Liver (tissue), 9 donors: ENCODE measurements around the gene SMIM23. TPM values are rescaled to one million over a fixed set of nuclear protein-coding genes. Genes with fewer than 3 reads are reported as not detected.

Source experiments
- DNase-seq: peaks from one replicate; pipeline ENCODE4 v3.0.0-alpha.2; 2017; ENCODE audit warnings: low spot score
- H3K27ac ChIP-seq, 2 donors: one replicate each; pipeline ENCODE4 v1.7.0; 2013; ENCODE audit warnings: inconsistent platforms in 2 of 2, low read length in 2 of 2, control low read depth in 1 of 2, low read depth in 1 of 2, mild to moderate bottlenecking in 1 of 2
- H3K27me3 ChIP-seq, 4 donors: one replicate each; pipeline versions ENCODE4 v1.6.1 to v1.7.0; 2013; ENCODE audit warnings: low read length in 3 of 4, inconsistent platforms in 1 of 4, mild to moderate bottlenecking in 1 of 4, moderate library complexity in 1 of 4; ENCODE audit not compliant: control insufficient read depth in 4 of 4, insufficient read depth in 4 of 4
- H3K36me3 ChIP-seq, 4 donors: one replicate each; pipeline versions ENCODE4 v1.6.1 to v1.7.0; 2013; ENCODE audit warnings: low read length in 3 of 4, mild to moderate bottlenecking in 3 of 4, low read depth in 1 of 4, moderate library complexity in 1 of 4; ENCODE audit not compliant: control insufficient read depth in 4 of 4, insufficient read depth in 3 of 4
- H3K4me1 ChIP-seq, 4 donors: one replicate each; pipeline versions ENCODE4 v1.6.1 to v1.7.0; 2013; ENCODE audit warnings: low read length in 3 of 4, mild to moderate bottlenecking in 3 of 4, moderate library complexity in 1 of 4; ENCODE audit not compliant: control insufficient read depth in 4 of 4, insufficient read depth in 4 of 4
- H3K4me3 ChIP-seq, 3 donors: one replicate each; pipeline versions ENCODE4 v1.6.1 to v1.7.0; 2013; ENCODE audit warnings: low read length in 3 of 3, control low read depth in 1 of 3, low read depth in 1 of 3, mild to moderate bottlenecking in 1 of 3
- H3K9ac ChIP-seq, 2 donors: one replicate each; pipeline ENCODE4 v1.7.0; 2013; ENCODE audit warnings: low read length in 2 of 2, mild to moderate bottlenecking in 2 of 2, moderate library complexity in 2 of 2, control low read depth in 1 of 2, low read depth in 1 of 2
- H3K9me3 ChIP-seq, 4 donors: one replicate each; pipeline versions ENCODE4 v1.6.1 to v1.7.0; 2013; ENCODE audit warnings: low read length in 3 of 4; ENCODE audit not compliant: control insufficient read depth in 4 of 4
- ATF3 ChIP-seq: IDR thresholded peaks from 2 replicates; pipeline ENCODE4 v1.6.1; 2016; ENCODE audit warnings: antibody characterized with exemption
- EGR1 ChIP-seq, 2 donors: IDR thresholded peaks; 2 replicates each; pipeline ENCODE4 v1.6.1; 2016 to 2018; ENCODE audit warnings: antibody characterized with exemption in 2 of 2, low read depth in 2 of 2
- FOXA1 ChIP-seq: IDR thresholded peaks from 2 replicates; pipeline ENCODE4 v1.6.1; 2016; ENCODE audit warnings: antibody characterized with exemption
- FOXA2 ChIP-seq: IDR thresholded peaks from 2 replicates; pipeline ENCODE4 v1.6.1; 2016; ENCODE audit warnings: antibody characterized with exemption
- GABPA ChIP-seq, 2 donors: IDR thresholded peaks in 1 of 2; conservative IDR thresholded peaks in 1 of 2; 2 replicates each; pipeline ENCODE4 v1.6.1; 2016; ENCODE audit warnings: antibody characterized with exemption in 2 of 2, mild to moderate bottlenecking in 1 of 2, moderate library complexity in 1 of 2
- HNF4A ChIP-seq, 2 donors: conservative IDR thresholded peaks; 2 replicates each; pipeline ENCODE4 v1.6.1; 2016; ENCODE audit warnings: antibody characterized with exemption in 2 of 2, mild to moderate bottlenecking in 2 of 2
- HNF4G ChIP-seq: IDR thresholded peaks from 2 replicates; pipeline ENCODE4 v1.6.1; 2016; ENCODE audit warnings: antibody characterized with exemption
- JUND ChIP-seq, 2 donors: IDR thresholded peaks; 2 replicates each; pipeline ENCODE4 v1.6.1; 2016; ENCODE audit warnings: antibody characterized with exemption in 2 of 2
- MAX ChIP-seq: IDR thresholded peaks from 2 replicates; pipeline ENCODE4 v1.6.1; 2016; ENCODE audit warnings: antibody characterized with exemption
- NR2F2 ChIP-seq: IDR thresholded peaks from 2 replicates; pipeline ENCODE4 v1.6.1; 2016; ENCODE audit warnings: antibody characterized with exemption
- RAD21 ChIP-seq, 2 donors: IDR thresholded peaks; 2 replicates each; pipeline ENCODE4 v1.6.1; 2016; ENCODE audit warnings: antibody characterized with exemption in 2 of 2, mild to moderate bottlenecking in 2 of 2
- RXRA ChIP-seq, 2 donors: IDR thresholded peaks; 2 replicates each; pipeline ENCODE4 v1.6.1; 2017 to 2018; ENCODE audit warnings: antibody characterized with exemption in 2 of 2, mild to moderate bottlenecking in 1 of 2
- SP1 ChIP-seq: IDR thresholded peaks from 2 replicates; pipeline ENCODE4 v1.6.1; 2018; ENCODE audit warnings: antibody characterized with exemption, mild to moderate bottlenecking
- TAF1 ChIP-seq: conservative IDR thresholded peaks from 2 replicates; pipeline ENCODE4 v1.6.1; 2016; ENCODE audit warnings: antibody characterized with exemption, mild to moderate bottlenecking
- YY1 ChIP-seq: IDR thresholded peaks from 2 replicates; pipeline ENCODE4 v1.6.1; 2016; ENCODE audit warnings: antibody characterized with exemption, mild to moderate bottlenecking
- ZBTB33 ChIP-seq: IDR thresholded peaks from 2 replicates; pipeline ENCODE4 v1.6.1; 2016; ENCODE audit warnings: antibody characterized with exemption
- WGBS: extraction: QIAGEN DNeasy Blood & Tissue Kit; methylation state at CpG from one replicate; pipeline ENCODE4 v1.1.7; 2013; 5-methylcytosine and 5-hydroxymethylcytosine counted together
- polyA plus RNA-seq, 2 donors: library from polyadenylated mRNA; stranded (reverse) in 1 of 2; unstranded in 1 of 2; fragments of 200-250 nt in 1 of 2; fragments of >200 nt in 1 of 2; fragmentation: Nextera tagmentation in 1 of 2; extraction: Ambion mirVana in 1 of 2; gene quantifications; one replicate each; pipeline versions ENCODE4 v1.2.1 to v1.2.3, GENCODE V29; 2013 to 2015
- total RNA-seq, 2 donors: library from RNA; depleted of rRNA; stranded (reverse); fragments of >200 nt; gene quantifications; one replicate each; pipeline ENCODE4 v1.2.3, GENCODE V29; 2014
- TF ChIP-seq, protein P1 (sequence below): fragments of 150-350 bp; IDR thresholded peaks from 2 replicates; pipeline ENCODE4 v1.5.1; 2017; ENCODE audit warnings: improper control_type of control experiment, low read depth, low read length; ENCODE audit not compliant: missing input control
- TF ChIP-seq, protein P2 (sequence below): IDR thresholded peaks from 2 replicates; pipeline ENCODE4 v1.6.1; 2016; ENCODE audit warnings: antibody characterized with exemption, mild to moderate bottlenecking
- donor health status: healthy.
- donor health status: healthy.
- donor health status: healthy.
- donor health status: healthy.
- donor health status: healthy.

SMIM23 gene
- total and polyA plus RNA-seq, 4 donors = not detected

GRCh38 chr5:171750311-171750788, 35.3 kb upstream of the SMIM23 start:
- Histone ChIP-seq H3K4me3 (no peak overlapping the region), H3K9me3 (no peaks in the 10 kb centered on the region), H3K36me3 (no peaks in the 10 kb centered on the region), H3K27ac (no peak overlapping the region), H3K27me3 (no peaks in the 10 kb centered on the region), H3K9ac (no peak overlapping the region), H3K4me1 (peaks cover 0 to 2% (median 0%) of the 10 kb centered on the region in 4 donors)
- 85% methylated on average over 6 of the region's 6 CpGs for WGBS
- no peak for TF ChIP-seq ZBTB33
- TF ChIP-seq EGR1 (IDR thresholded peaks at IDR 0.05; ENCODE audit: low read depth in 2 of 2) = no peak
- no peak for TF ChIP-seq RXRA (IDR thresholded peaks at IDR 0.05)
- TF ChIP-seq NR2F2 = peak; percentile 98
- DNase-seq = no peak

GRCh38 chr5:171755354-171755821, 30.2 kb upstream of the SMIM23 start:
- 47% methylated on average over 5 of the region's 5 CpGs for WGBS

More at GRCh38 chr5:171755354-171755821, 30.2 kb upstream of the SMIM23 start:
- peaks cover 0 to 7% (median 0%) of the 10 kb centered on the region in 4 donors for H3K4me1 ChIP-seq
- TF ChIP-seq GABPA (IDR thresholded peaks at IDR 0.05 in 1 of 2, conservative IDR thresholded peaks at IDR 0.05 in 1 of 2) (no peak), HNF4G (no peak), HNF4A (conservative IDR thresholded peaks at IDR 0.05) (peak; percentile 74 to 78), RAD21 (IDR thresholded peaks at IDR 0.05) (peak in 1 of 2 donors; percentile 6), RXRA (IDR thresholded peaks at IDR 0.05) (peak; percentile 51 to 60), ATF3 (peak; percentile 44), ZBTB33 (no peak), NR2F2 (no peak), TAF1 (no peak), EGR1 (IDR thresholded peaks at IDR 0.05; ENCODE audit: low read depth in 2 of 2) (no peak), MAX (no peak), FOXA2 (no peak), JUND (IDR thresholded peaks at IDR 0.05) (no peak), FOXA1 (no peak), SP1 (peak; percentile 61), YY1 (no peak)
- TF ChIP-seq, protein P1, sequence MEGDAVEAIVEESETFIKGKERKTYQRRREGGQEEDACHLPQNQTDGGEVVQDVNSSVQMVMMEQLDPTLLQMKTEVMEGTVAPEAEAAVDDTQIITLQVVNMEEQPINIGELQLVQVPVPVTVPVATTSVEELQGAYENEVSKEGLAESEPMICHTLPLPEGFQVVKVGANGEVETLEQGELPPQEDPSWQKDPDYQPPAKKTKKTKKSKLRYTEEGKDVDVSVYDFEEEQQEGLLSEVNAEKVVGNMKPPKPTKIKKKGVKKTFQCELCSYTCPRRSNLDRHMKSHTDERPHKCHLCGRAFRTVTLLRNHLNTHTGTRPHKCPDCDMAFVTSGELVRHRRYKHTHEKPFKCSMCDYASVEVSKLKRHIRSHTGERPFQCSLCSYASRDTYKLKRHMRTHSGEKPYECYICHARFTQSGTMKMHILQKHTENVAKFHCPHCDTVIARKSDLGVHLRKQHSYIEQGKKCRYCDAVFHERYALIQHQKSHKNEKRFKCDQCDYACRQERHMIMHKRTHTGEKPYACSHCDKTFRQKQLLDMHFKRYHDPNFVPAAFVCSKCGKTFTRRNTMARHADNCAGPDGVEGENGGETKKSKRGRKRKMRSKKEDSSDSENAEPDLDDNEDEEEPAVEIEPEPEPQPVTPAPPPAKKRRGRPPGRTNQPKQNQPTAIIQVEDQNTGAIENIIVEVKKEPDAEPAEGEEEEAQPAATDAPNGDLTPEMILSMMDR = no peak
- TF ChIP-seq, protein P2, sequence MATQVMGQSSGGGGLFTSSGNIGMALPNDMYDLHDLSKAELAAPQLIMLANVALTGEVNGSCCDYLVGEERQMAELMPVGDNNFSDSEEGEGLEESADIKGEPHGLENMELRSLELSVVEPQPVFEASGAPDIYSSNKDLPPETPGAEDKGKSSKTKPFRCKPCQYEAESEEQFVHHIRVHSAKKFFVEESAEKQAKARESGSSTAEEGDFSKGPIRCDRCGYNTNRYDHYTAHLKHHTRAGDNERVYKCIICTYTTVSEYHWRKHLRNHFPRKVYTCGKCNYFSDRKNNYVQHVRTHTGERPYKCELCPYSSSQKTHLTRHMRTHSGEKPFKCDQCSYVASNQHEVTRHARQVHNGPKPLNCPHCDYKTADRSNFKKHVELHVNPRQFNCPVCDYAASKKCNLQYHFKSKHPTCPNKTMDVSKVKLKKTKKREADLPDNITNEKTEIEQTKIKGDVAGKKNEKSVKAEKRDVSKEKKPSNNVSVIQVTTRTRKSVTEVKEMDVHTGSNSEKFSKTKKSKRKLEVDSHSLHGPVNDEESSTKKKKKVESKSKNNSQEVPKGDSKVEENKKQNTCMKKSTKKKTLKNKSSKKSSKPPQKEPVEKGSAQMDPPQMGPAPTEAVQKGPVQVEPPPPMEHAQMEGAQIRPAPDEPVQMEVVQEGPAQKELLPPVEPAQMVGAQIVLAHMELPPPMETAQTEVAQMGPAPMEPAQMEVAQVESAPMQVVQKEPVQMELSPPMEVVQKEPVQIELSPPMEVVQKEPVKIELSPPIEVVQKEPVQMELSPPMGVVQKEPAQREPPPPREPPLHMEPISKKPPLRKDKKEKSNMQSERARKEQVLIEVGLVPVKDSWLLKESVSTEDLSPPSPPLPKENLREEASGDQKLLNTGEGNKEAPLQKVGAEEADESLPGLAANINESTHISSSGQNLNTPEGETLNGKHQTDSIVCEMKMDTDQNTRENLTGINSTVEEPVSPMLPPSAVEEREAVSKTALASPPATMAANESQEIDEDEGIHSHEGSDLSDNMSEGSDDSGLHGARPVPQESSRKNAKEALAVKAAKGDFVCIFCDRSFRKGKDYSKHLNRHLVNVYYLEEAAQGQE = no peak
- peaks cover 0 to under 1% (median 0%) of the 10 kb centered on the region in 4 donors for H3K9me3 ChIP-seq
- no peak overlapping the region for H3K9ac ChIP-seq
- no peaks in the 10 kb centered on the region for H3K27me3 ChIP-seq
- H3K36me3 ChIP-seq = no peaks in the 10 kb centered on the region
- H3K4me3 ChIP-seq = no peak overlapping the region
- no peak overlapping the region for H3K27ac ChIP-seq
- no peak for DNase-seq
